ENCODE measurements around the gene KCNG2. TPM values are rescaled to one million over a fixed set of nuclear protein-coding genes. Genes with fewer than 3 reads are reported as not detected.

Gene KCNG2
- total RNA-seq, 4 donors from 2014 or later = 1.7 TPM; not detected in 3

DNA sequence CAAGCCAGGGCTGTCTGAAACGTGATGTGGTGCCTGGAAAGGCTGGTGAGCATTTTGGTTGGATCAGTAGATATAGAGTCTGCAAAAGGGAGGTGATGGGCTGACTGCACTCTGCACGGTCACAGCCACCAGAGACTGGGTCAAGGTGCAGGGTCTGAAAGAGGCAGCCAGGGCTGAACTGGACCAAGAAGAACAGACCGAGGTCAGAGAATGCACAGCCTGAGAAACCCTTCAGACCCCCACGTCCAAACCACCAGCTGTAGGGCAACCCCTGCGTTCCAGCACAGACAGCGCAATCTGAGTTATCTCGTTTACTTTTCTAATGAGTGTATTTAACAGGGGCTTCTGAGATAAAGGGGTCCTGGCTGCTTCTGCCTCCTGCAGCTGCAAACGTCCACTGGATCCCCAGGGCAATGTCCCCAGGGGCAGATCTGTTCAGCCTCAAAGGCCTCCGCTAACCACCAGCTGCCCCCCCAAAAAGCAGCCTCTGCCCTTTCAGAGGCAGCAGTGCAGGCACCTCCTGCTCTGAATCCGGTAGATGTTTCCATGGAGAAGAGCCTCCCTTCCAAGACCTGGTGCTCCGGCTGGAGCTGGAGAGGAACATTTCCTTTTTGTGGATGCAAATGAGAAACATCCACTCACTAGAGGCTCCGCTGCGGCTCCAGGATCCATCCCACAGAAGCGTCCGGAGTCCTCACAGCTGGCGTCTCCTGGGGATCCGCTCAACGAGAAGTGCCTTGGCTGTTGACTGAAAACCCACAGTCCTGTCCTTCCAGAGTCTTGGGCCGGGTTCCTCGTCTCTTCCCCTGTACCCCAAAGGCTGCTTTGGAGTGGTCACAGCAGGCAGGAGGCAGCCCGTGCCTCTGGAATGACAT, 970 bp upstream of the KCNG2 start:
- H3K36me3 ChIP-seq = no peaks in the 10 kb centered on the region
- no peak for DNase-seq (ENCODE audit: extremely low spot score)
- no peak overlapping the region for H3K4me3 ChIP-seq
- no peaks in the 10 kb centered on the region for H3K9me3 ChIP-seq
- intact Hi-C loops (cut with DNase I) = no loop called here
- TF ChIP-seq EP300 (IDR thresholded peaks at IDR 0.05) = no peak
- no peak for TF ChIP-seq POLR2AphosphoS5 (IDR thresholded peaks at IDR 0.05)
- no peak for TF ChIP-seq POLR2A (IDR thresholded peaks at IDR 0.05; ENCODE audit: low read depth)
- TF ChIP-seq, protein P1, sequence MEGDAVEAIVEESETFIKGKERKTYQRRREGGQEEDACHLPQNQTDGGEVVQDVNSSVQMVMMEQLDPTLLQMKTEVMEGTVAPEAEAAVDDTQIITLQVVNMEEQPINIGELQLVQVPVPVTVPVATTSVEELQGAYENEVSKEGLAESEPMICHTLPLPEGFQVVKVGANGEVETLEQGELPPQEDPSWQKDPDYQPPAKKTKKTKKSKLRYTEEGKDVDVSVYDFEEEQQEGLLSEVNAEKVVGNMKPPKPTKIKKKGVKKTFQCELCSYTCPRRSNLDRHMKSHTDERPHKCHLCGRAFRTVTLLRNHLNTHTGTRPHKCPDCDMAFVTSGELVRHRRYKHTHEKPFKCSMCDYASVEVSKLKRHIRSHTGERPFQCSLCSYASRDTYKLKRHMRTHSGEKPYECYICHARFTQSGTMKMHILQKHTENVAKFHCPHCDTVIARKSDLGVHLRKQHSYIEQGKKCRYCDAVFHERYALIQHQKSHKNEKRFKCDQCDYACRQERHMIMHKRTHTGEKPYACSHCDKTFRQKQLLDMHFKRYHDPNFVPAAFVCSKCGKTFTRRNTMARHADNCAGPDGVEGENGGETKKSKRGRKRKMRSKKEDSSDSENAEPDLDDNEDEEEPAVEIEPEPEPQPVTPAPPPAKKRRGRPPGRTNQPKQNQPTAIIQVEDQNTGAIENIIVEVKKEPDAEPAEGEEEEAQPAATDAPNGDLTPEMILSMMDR (IDR thresholded peaks at IDR 0.05) = no peak
- peaks cover 17 to 28% (median 25%) of the 10 kb centered on the region in 4 donors for H3K4me1 ChIP-seq
- 29% methylated on average over 16 of the region's 21 CpGs for WGBS
- peaks cover 0 to 69% (median 33%) of the 10 kb centered on the region in 4 donors for H3K27me3 ChIP-seq
- H3K27ac ChIP-seq (replicated peaks in 1 of 4) = no peak overlapping the region

DNA sequence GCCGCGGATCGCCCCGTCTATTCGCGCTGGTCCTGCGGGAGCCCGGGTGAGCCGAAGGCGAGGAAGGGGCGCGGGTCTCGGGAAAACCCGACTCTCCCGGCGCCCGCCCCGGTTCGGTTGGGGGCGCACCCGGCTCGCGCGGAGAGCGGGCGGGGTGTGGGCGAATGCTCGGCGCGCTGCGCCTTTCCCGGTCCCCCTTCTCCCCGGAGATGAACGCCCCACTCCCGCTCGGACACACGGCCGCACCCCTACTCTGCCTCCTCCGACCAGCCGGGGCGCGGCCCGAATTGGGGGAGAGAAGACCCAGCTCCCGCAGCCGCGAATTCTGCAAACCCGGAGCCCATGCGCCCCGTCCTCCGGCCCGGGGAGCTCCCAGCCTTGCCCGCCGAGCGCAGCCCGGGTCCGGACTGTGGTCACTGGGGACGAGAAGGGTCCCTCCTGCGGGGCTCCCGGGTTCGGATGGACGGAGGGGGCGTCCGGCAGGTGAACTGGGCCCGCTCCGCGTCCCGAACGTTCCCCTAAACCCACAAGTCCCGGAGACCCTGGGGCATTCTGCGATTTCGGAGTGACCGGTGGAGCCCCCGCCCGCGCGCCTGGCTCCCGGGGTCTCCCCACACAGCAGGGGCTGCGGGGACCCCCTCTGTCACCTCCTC, 734 bp downstream of the KCNG2 start:
- DNase-seq (ENCODE audit: extremely low spot score) = no peak
- Histone ChIP-seq H3K27ac (replicated peaks in 1 of 4) (no peak overlapping the region), H3K4me3 (peak overlapping the region; percentile 35 to 45 (median 40)), H3K9me3 (no peaks in the 10 kb centered on the region), H3K4me1 (peaks cover 17 to 28% (median 23%) of the 10 kb centered on the region in 4 donors), H3K27me3 (peaks cover 0 to 75% (median 33%) of the 10 kb centered on the region in 4 donors), H3K36me3 (no peaks in the 10 kb centered on the region)
- TF ChIP-seq POLR2AphosphoS5 (IDR thresholded peaks at IDR 0.05) = no peak
- TF ChIP-seq, protein P1 (IDR thresholded peaks at IDR 0.05) = no peak
- no peak for TF ChIP-seq POLR2A (IDR thresholded peaks at IDR 0.05; ENCODE audit: low read depth)
- TF ChIP-seq EP300 (IDR thresholded peaks at IDR 0.05) = no peak
- intact Hi-C loops (cut with DNase I) = no loop called here
- under 1% methylated on average over 21 of the region's 78 CpGs for WGBS

DNA sequence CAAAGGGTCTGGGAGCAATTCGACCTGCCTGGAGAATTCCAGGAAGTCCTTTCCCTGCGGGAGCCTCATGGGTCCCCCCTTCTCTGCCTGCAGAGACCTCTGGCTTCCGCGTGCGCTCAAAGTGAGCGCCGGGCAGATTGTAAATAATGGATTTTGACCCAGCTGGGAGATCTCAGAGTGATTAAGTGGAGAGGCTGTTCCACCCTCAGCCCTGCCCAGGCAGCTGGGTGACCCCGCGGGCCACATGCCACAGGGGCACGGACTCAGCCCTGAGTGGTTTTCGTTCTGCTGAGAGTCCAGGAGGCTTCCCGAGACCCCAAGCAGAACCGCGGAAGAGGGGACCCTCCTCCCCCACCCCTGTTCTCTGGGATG, 1.2 kb downstream of the KCNG2 start:
- TF ChIP-seq, protein P1 (IDR thresholded peaks at IDR 0.05) = no peak
- TF ChIP-seq POLR2AphosphoS5 (IDR thresholded peaks at IDR 0.05) = no peak
- no peak for TF ChIP-seq POLR2A (IDR thresholded peaks at IDR 0.05; ENCODE audit: low read depth)
- TF ChIP-seq EP300 (IDR thresholded peaks at IDR 0.05) = no peak
- DNase-seq (ENCODE audit: extremely low spot score) = no peak
- no peaks in the 10 kb centered on the region for H3K36me3 ChIP-seq
- intact Hi-C loops (cut with DNase I) = no loop called here
- H3K27ac ChIP-seq (replicated peaks in 1 of 4) = no peak overlapping the region
- peaks cover 0 to 75% (median 33%) of the 10 kb centered on the region in 4 donors for H3K27me3 ChIP-seq
- H3K9me3 ChIP-seq = no peaks in the 10 kb centered on the region
- H3K4me3 ChIP-seq = peak overlapping the region; percentile 35 to 45 (median 40)
- 5% methylated on average over 13 of the region's 14 CpGs for WGBS
- H3K4me1 ChIP-seq = peaks cover 17 to 28% (median 23%) of the 10 kb centered on the region in 4 donors

DNA sequence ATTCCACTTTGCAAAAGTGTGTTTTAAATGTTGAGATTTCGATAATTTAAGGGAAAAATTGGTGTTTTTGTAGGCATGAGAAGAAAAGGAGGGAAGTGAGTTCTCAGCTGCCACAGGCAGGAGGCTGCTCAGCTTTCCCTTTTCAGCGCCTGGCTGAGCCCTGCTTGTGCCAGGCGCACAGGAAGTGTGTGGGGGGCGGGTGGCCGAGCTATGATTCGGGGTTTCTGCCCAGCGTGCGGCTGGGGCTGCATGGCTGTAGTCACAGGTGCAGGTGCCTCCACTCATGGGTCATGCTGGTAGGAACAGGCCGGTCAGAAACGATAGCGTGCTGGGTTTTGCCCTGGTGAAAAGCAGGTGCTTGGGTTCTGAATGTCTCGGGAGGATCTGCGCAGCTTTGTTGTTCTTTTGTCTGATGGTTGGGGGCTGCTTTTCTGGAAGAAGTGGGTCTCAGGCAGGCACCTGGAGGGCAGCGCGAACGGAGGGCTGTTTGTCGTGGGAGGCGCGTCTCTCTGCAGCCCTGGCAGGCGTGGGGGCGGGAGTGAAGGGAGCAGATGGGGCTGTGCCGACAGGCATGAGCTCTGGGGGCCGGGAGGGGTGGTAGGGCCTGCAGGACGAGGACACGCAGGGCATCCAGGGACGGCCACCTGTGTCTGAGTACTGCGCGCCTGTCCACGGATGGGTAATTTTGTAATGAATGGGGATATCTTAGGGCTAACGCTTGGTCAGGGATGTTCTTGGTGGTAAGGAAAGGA, 2.1 kb downstream of the KCNG2 start:
- DNase-seq (ENCODE audit: extremely low spot score) = no peak
- no peak overlapping the region for H3K4me3 ChIP-seq
- no peaks in the 10 kb centered on the region for H3K36me3 ChIP-seq
- no peak for TF ChIP-seq POLR2A (IDR thresholded peaks at IDR 0.05; ENCODE audit: low read depth)
- no peak for TF ChIP-seq POLR2AphosphoS5 (IDR thresholded peaks at IDR 0.05)
- TF ChIP-seq, protein P1 (IDR thresholded peaks at IDR 0.05) = no peak
- TF ChIP-seq EP300 (IDR thresholded peaks at IDR 0.05) = no peak
- intact Hi-C loops (cut with DNase I) = no loop called here
- 75% methylated on average over 29 of the region's 30 CpGs for WGBS
- no peaks in the 10 kb centered on the region for H3K9me3 ChIP-seq
- H3K4me1 ChIP-seq = peaks cover 17 to 28% (median 23%) of the 10 kb centered on the region in 4 donors
- H3K27me3 ChIP-seq = peaks cover 0 to 76% (median 33%) of the 10 kb centered on the region in 4 donors
- H3K27ac ChIP-seq (replicated peaks in 1 of 4) = no peak overlapping the region
